HEK293 (cell line): Measurements from ENCODE around the gene FXYD6.

Source experiments
- ZNF560 ChIP-seq: fragments of 450-650 bp; formaldehyde crosslinking; IDR thresholded peaks from 2 replicates; pipeline ENCODE4 v1.5.1; 2017; ENCODE audit warnings: missing biosample characterization, missing genetic modification characterization, borderline replicate concordance
- TF ChIP-seq, protein P1 (sequence below): fragments of 450-650 bp; formaldehyde crosslinking; IDR thresholded peaks from 2 replicates; pipeline ENCODE4 v1.5.1; 2016; ENCODE audit warnings: missing biosample characterization, missing genetic modification characterization, low read depth
- TF ChIP-seq, protein P2 (sequence below): fragments of 450-650 bp; IDR thresholded peaks from 2 replicates; pipeline ENCODE4 v1.5.1; 2018; ENCODE audit warnings: missing biosample characterization, missing genetic modification characterization

DNA sequence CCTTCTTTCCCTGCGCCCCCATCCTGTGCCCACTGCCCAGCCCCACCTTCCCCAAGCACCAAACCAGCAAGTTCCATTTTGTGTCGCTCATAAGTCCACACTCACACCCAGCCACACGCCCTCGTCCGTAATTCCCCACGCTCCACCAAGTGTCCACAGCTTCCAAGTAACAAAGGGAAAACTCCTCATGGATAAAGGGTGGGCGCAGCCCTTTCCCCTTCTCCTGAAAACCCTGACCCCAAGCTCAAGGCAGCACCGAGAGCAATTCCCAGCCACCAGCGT, 458 bp downstream of the FXYD6 start:
- no peak for TF ChIP-seq ZNF560 (tag by site-specific recombination)
- TF ChIP-seq, protein P1, sequence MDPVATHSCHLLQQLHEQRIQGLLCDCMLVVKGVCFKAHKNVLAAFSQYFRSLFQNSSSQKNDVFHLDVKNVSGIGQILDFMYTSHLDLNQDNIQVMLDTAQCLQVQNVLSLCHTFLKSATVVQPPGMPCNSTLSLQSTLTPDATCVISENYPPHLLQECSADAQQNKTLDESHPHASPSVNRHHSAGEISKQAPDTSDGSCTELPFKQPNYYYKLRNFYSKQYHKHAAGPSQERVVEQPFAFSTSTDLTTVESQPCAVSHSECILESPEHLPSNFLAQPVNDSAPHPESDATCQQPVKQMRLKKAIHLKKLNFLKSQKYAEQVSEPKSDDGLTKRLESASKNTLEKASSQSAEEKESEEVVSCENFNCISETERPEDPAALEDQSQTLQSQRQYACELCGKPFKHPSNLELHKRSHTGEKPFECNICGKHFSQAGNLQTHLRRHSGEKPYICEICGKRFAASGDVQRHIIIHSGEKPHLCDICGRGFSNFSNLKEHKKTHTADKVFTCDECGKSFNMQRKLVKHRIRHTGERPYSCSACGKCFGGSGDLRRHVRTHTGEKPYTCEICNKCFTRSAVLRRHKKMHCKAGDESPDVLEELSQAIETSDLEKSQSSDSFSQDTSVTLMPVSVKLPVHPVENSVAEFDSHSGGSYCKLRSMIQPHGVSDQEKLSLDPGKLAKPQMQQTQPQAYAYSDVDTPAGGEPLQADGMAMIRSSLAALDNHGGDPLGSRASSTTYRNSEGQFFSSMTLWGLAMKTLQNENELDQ (tag by site-specific recombination), result no peak
- TF ChIP-seq, protein P2, sequence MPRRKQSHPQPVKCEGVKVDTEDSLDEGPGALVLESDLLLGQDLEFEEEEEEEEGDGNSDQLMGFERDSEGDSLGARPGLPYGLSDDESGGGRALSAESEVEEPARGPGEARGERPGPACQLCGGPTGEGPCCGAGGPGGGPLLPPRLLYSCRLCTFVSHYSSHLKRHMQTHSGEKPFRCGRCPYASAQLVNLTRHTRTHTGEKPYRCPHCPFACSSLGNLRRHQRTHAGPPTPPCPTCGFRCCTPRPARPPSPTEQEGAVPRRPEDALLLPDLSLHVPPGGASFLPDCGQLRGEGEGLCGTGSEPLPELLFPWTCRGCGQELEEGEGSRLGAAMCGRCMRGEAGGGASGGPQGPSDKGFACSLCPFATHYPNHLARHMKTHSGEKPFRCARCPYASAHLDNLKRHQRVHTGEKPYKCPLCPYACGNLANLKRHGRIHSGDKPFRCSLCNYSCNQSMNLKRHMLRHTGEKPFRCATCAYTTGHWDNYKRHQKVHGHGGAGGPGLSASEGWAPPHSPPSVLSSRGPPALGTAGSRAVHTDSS (tag by site-specific recombination), result no peak
